Endothelial cell (in vitro differentiated cells): Measurements from ENCODE around the gene SLC16A6. TPM values are rescaled to one million over a fixed set of nuclear protein-coding genes. Genes with fewer than 3 reads are reported as not detected.
"Not testable (repeated sequence)": the region's sequence is repeated elsewhere in the genome, so short reads cannot be mapped to it uniquely, and the experiment has no call there.

Experiments used
- DNase-seq: peaks from one replicate; pipeline ENCODE4 v3.0.0; 2021; ENCODE audit warnings: low spot score
- H3K27ac Mint-ChIP-seq: one replicate; pipeline ENCODE4 v1.8.0; 2021; ENCODE audit warnings: mixed read lengths, inconsistent platforms; ENCODE audit not compliant: unreplicated experiment
- H3K27me3 Mint-ChIP-seq: one replicate; pipeline ENCODE4 v1.8.0; 2021; ENCODE audit warnings: mild to moderate bottlenecking, moderate library complexity, mixed read lengths, inconsistent platforms; ENCODE audit not compliant: unreplicated experiment
- H3K36me3 Mint-ChIP-seq: one replicate; pipeline ENCODE4 v1.8.0; 2021; ENCODE audit warnings: mild to moderate bottlenecking, low read depth, mixed read lengths, inconsistent platforms; ENCODE audit not compliant: unreplicated experiment
- H3K4me1 Mint-ChIP-seq: one replicate; pipeline ENCODE4 v1.8.0; 2021; ENCODE audit warnings: mild to moderate bottlenecking, mixed read lengths, inconsistent platforms; ENCODE audit not compliant: unreplicated experiment
- H3K4me3 Mint-ChIP-seq: one replicate; pipeline ENCODE4 v1.8.0; 2021; ENCODE audit warnings: mild to moderate bottlenecking, mixed read lengths, inconsistent platforms; ENCODE audit not compliant: unreplicated experiment
- H3K9me3 Mint-ChIP-seq: one replicate; pipeline ENCODE4 v1.8.0; 2021; ENCODE audit warnings: mixed read lengths, inconsistent platforms; ENCODE audit not compliant: unreplicated experiment
- total RNA-seq: library from RNA; stranded (reverse); fragmentation: NEBNext Ultra II Directional; extraction: Animal tissue kit (Norgen Biotek cat#: 25700); gene quantifications from one replicate; pipeline ENCODE4 v1.2.1, GENCODE V29; 2021; ENCODE audit not compliant: unreplicated experiment
- TF ChIP-seq, protein P1 (sequence below): fragments of 200-600 bp; sonication (generic); IDR thresholded peaks from one replicate; pipeline ENCODE4 v1.5.0; 2021; ENCODE audit warnings: antibody characterized with exemption; ENCODE audit not compliant: unreplicated experiment

Gene SLC16A6
- total RNA-seq, 1 donor from 2014 or later = 2.4 TPM

DNA sequence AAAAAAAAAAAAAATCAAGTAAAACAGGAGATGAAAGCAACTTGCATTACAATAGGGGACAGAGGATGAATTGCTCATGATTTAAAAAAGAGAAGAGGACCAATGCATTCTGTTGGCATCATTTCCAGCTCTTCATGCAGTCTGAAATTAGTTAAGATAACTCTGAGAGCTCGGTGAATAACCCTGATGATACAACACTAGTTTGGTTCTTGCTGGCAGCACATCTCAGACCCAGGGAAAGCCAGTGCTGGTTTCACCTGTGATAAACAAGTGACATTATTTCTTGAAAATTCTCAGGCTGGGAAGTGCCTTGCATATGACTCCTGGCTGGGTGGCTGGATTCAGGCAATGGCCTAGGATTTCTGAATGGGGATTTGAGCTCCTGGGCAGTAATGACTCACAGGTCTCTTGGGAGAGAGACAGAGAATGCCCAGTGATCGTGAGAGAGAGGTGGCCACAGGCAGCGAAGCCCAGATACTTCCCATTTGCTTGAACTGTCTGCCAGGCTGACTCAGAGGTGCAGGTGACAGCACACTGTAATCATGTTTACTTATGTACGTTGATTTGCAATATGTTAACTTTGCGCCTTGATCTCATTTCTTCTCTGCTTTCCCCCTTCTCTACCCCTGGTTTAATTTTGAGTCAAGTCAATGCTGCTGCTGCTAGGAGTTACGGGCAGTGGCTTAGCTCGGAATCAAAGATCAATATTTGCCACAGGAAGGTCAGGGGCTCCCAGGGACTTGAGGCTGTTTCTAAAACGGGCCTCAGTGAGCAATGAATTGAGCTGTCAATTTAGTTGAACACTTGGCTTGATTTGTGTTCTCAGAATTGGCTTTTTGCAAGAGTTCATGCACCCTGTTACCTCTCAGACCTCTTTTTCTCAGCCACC lies 27.4 kb upstream of the SLC16A6 start:
- no peak overlapping the region for H3K4me3 Mint-ChIP-seq
- no peak overlapping the region for H3K27ac Mint-ChIP-seq

DNA sequence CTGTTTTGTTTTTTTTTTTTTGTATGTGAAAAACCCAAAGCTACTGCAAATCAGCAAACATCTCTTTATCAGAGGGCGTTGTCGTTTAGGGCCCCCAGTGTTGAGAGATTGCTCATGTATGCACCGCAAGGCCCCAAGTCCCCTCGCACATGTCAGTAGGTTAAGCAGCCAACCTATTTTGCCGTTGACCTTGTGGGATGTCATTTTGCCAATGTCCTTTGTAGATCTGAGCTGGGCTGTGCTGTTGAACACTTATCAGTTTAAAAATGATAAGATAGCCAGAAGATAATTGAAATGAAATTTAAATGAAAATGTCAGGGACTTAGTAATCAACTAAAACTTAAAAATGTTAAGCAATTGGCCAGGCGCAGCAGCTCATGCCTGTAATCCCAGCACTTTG lies 26.5 kb upstream of the SLC16A6 start:
- Mint-ChIP-seq H3K27ac (no peak overlapping the region), H3K4me3 (no peak overlapping the region), H3K9me3 (no peaks in the 10 kb centered on the region), H3K36me3 (no peaks in the 10 kb centered on the region), H3K27me3 (no peaks in the 10 kb centered on the region), H3K4me1 (peaks cover 11% of the 10 kb centered on the region)
- TF ChIP-seq, protein P1, sequence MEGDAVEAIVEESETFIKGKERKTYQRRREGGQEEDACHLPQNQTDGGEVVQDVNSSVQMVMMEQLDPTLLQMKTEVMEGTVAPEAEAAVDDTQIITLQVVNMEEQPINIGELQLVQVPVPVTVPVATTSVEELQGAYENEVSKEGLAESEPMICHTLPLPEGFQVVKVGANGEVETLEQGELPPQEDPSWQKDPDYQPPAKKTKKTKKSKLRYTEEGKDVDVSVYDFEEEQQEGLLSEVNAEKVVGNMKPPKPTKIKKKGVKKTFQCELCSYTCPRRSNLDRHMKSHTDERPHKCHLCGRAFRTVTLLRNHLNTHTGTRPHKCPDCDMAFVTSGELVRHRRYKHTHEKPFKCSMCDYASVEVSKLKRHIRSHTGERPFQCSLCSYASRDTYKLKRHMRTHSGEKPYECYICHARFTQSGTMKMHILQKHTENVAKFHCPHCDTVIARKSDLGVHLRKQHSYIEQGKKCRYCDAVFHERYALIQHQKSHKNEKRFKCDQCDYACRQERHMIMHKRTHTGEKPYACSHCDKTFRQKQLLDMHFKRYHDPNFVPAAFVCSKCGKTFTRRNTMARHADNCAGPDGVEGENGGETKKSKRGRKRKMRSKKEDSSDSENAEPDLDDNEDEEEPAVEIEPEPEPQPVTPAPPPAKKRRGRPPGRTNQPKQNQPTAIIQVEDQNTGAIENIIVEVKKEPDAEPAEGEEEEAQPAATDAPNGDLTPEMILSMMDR = no peak
- DNase-seq = no peak

More for the DNA sequence above, 27.4 kb upstream of the SLC16A6 start:
- DNase-seq = no peak
- H3K36me3 Mint-ChIP-seq = no peaks in the 10 kb centered on the region
- H3K4me1 Mint-ChIP-seq = peaks cover 4% of the 10 kb centered on the region
- H3K27me3 Mint-ChIP-seq = no peaks in the 10 kb centered on the region
- TF ChIP-seq, protein P1 = no peak
- no peaks in the 10 kb centered on the region for H3K9me3 Mint-ChIP-seq

DNA sequence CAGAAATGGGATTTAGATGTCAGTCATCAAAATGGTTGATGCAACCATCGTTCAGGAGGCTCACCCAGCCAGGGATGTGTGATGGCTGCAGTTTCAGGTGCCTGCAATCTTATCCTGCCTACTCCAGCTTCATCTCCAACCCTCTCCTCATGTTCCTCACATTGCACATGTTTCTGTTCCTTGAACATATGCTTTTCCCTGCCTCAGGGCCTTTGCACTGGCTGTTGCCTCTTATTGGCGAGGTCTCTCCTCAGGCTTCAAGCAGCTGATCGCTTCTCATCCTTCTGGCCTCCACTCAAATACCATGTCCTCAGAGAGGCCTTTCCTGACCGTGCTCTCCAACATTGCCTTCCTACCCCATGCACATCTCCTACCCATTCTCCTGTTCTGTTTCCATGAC lies 25.0 kb upstream of the SLC16A6 start:
- Mint-ChIP-seq H3K36me3 (no peaks in the 10 kb centered on the region), H3K4me3 (no peak overlapping the region), H3K4me1 (peaks cover 17% of the 10 kb centered on the region), H3K9me3 (no peaks in the 10 kb centered on the region), H3K27me3 (no peaks in the 10 kb centered on the region), H3K27ac (no peak overlapping the region)
- DNase-seq = no peak
- TF ChIP-seq, protein P1 = no peak

DNA sequence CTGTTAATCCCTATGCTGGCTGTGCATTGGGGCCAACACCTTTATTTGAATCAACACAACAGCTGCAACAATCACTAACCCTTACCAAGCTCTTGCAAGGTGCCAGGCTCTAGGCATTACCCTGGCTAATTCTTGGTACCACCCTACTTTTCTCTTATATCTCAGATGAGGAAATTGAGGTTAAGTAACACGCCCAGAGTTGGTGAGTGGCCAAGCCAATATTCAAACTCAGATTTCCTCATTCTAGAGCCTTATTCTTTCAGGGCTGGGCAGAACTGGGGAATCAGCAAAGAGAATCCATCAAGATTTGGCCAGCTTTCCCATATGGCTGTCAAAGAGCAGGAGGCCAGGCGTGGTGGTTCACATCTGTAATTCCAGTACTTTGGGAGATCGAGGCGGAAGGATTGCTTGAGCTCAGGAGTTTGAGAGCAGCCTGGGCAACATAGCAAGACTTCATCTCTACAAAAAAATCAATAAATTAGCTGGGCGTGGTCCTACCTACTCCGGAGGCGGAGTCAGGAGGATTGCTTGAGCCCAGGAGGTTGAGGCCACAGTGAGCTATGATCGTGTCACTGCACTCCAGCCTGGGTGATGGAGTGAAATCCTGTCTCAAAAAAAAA lies 24.1 kb upstream of the SLC16A6 start:
- TF ChIP-seq, protein P1 = no peak
- no peak for DNase-seq
- H3K27me3 Mint-ChIP-seq = no peaks in the 10 kb centered on the region
- H3K4me1 Mint-ChIP-seq = peaks cover 17% of the 10 kb centered on the region
- no peaks in the 10 kb centered on the region for H3K9me3 Mint-ChIP-seq
- peak overlapping the region; percentile 66 for H3K27ac Mint-ChIP-seq
- H3K4me3 Mint-ChIP-seq = no peak overlapping the region
- H3K36me3 Mint-ChIP-seq = no peaks in the 10 kb centered on the region

DNA sequence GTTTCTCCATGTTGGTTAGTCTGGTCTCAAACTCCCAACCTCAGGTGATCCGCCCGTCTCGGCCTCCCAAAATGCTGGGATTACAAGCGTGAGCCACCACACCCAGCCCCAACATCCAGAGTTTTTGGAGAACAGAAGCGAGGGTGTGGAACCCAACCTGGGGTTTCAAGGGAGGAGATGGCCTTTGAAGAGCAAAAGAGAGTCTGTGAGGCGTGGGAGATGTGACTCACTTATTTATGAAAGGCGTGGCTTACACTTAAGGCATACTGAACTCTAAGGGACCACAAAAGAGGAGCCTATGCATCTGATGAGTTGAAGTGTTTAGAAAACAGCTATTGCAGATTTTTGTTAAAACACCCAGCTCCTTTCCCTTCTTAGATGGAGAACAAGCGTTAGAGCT lies 19.2 kb upstream of the SLC16A6 start:
- Mint-ChIP-seq H3K4me1 (peaks cover 27% of the 10 kb centered on the region), H3K27me3 (peaks cover 4% of the 10 kb centered on the region), H3K4me3 (no peak overlapping the region), H3K27ac (no peak overlapping the region), H3K9me3 (no peaks in the 10 kb centered on the region), H3K36me3 (peaks cover 14% of the 10 kb centered on the region)
- TF ChIP-seq, protein P1 = no peak
- no peak for DNase-seq

DNA sequence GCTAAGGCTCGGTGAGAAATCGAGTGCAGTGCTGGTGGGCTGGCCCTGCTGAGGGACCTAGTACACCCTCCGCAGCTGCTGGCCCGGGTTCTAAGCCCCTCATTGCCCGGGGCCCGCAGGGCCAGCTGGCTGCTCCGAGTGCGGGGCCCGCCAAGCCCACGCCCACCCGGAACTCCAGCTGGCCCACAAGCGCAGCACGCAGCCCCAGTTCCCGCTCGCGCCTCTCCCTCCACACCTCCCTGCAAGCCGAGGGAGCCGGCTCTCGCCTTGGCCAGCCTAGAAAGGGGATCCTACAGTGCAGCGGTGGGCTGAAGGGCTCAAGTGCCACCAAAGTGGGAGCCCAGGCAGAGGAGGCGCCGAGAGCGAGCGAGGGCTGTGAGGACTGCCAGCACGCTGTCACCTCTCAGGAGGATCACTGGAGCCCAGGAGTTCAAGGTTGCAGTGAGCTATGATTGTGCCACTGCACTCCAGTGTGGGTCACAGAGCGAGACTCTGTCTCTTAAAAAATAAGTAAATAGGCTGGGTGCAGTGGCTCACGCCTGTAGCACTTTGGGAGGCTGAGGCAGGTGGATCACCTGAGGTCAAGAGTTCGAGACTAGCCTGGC lies 18.2 kb upstream of the SLC16A6 start:
- not testable (repeated sequence) for H3K4me3 Mint-ChIP-seq, DNase-seq, H3K27me3 Mint-ChIP-seq, H3K27ac Mint-ChIP-seq, H3K9me3 Mint-ChIP-seq
- Mint-ChIP-seq H3K4me1 (peaks cover 27% of the 10 kb centered on the region), H3K36me3 (peaks cover 14% of the 10 kb centered on the region)

DNA sequence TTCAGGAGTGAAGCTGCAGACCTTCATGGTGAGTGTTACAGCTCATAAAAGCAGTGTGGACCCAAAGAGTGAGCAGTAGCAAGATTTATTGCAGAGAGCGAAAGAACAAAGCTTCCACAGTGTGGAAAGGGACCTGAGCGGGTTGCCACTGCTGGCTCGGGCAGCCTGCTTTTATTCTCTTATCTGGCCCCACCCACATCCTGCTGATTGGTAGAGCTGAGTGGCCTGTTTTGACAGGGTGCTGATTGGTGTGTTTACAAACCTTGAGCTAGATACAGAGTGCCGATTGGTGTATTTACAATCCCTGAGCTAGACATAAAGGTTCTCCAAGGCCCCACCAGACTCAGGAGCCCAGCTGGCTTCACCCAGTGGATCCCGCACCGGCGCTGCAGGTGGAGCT lies 17.6 kb upstream of the SLC16A6 start:
- not testable (repeated sequence) for H3K27ac Mint-ChIP-seq, H3K4me3 Mint-ChIP-seq, H3K27me3 Mint-ChIP-seq, H3K9me3 Mint-ChIP-seq, DNase-seq
- H3K4me1 Mint-ChIP-seq = peaks cover 30% of the 10 kb centered on the region
- peaks cover 14% of the 10 kb centered on the region for H3K36me3 Mint-ChIP-seq
